Activated naive CD4-positive, alpha-beta T cell treated with anti-CD3 and anti-CD28 coated beads, Interleukin-2, amount 50 U/mL, for 72 hours (primary cell): ENCODE data around the gene TRPM6. TPM values are rescaled to one million over a fixed set of nuclear protein-coding genes. Genes with fewer than 3 reads are reported as not detected.

Experiments used
- ATAC-seq, 2 donors: fragments of 150-1000 bp; cut with Tn5 transposase; 2 replicates each; pipeline ENCODE4 v1.10.0; 2021; ENCODE audit warnings: mild to moderate bottlenecking in 2 of 2, moderate library complexity in 2 of 2
- DNase-seq, 2 donors: peaks; one replicate each; pipeline ENCODE4 v3.0.0; 2021 to 2022; ENCODE audit warnings: low spot score in 2 of 2
- H3K27ac Mint-ChIP-seq, 2 donors: one replicate each; pipeline ENCODE4 v1.8.0; 2022; ENCODE audit warnings: mild to moderate bottlenecking in 2 of 2, mixed read lengths in 2 of 2
- H3K36me3 Mint-ChIP-seq, 2 donors: one replicate each; pipeline ENCODE4 v1.8.0; 2022; ENCODE audit warnings: mixed read lengths in 2 of 2
- H3K9me3 Mint-ChIP-seq, 2 donors: one replicate each; pipeline ENCODE4 v1.8.0; 2022; ENCODE audit warnings: mixed read lengths in 2 of 2
- total RNA-seq, 2 donors: library from RNA; stranded (reverse); gene quantifications; one replicate each; pipeline ENCODE4 v1.2.3, GENCODE V29; 2022

TRPM6 gene
- total RNA-seq, 2 donors from 2014 or later = 0.31 TPM; not detected in 1

DNA sequence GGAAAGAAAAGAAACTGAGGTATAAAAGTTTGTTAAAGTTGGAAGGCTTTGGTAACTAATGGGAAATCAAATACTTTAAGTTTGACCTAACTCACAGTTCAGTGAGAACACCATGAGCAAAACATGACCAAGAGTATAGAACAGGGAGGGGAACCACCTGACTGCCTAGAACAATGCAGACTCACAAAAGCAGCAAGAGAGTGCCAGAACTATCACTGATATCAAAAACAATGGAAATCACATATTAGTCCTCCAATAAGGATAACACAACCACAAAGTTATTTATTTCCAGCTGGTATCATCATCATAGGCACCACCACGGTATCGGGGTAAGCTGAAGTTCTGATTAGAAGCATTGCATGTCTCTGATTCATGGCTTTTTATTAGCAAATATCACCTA lies 77.5 kb downstream of the TRPM6 start:
- no peaks in the 10 kb centered on the region for H3K9me3 Mint-ChIP-seq
- DNase-seq (no peak), ATAC-seq (no peak)
- no peak overlapping the region for H3K27ac Mint-ChIP-seq
- no peaks in the 10 kb centered on the region for H3K36me3 Mint-ChIP-seq

DNA sequence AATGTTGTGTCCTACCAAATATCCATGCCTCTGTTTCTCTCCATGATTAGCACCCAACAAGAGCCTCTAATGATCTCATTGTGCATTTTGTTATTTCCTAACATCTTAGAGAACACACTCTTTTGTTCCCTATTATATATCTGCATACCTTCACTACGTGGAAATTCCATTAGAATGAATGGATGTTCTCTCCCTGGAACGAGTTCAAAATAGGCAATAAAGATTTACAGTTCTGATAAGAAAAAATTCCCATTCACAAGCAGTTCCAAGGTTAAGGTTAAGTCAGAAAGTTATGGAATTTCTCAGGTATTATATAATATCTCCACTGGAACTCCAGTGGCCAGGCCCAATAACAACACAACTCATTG lies 83.7 kb downstream of the TRPM6 start:
- Mint-ChIP-seq H3K27ac (no peak overlapping the region), H3K9me3 (no peaks in the 10 kb centered on the region), H3K36me3 (no peaks in the 10 kb centered on the region)
- ATAC-seq (no peak), DNase-seq (no peak)

DNA sequence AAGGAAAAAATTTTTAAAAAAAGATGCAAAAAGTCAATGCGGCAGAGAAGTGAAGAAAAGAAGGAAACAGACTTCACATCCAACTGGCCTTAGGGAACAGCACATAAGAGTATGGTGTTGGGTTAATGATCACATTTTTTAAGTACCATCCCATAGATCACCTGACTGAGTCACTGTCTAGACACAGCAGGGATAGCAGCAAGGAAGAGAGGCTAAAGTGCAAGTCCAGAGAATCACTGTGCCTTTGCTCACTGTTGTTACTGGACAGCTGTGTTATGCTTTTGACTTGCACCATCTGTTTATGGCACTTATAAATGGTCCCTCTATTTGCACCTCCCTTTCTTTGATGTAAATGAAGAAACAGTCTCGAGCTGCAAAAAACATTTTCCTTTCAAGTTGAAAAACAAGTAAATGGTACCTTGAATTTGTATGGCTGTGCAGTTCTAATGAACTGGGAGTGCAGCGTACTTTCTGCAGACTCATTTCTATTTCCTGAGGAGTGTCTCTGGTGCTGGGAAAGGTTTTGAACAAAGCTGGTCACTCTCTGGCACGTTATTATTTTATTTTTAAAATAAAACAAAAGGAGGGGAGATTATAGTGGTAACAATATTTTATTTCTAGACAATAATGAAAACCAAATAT lies 84.2 kb downstream of the TRPM6 start:
- DNase-seq (no peak), ATAC-seq (no peak)
- H3K36me3 Mint-ChIP-seq = no peaks in the 10 kb centered on the region
- no peaks in the 10 kb centered on the region for H3K9me3 Mint-ChIP-seq
- H3K27ac Mint-ChIP-seq = no peak overlapping the region

DNA sequence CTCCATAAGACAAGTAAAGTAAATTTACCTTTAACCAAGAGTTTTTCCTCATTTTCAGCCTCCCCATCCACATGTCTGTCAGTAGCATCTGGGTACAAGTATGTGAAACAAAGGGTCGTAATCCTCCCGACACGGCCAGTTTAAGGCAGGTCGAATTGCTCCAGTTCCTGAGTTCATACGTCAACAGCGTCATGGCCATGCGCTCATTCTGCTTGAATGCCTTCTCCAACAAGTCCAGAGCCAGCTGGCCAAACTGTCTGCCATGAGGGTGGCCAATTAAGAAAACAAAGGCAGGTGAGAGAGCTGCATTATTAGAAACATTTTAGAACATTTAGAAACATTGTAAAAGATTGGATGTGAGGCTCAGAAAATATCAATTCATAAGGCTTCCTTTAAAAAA lies 87.5 kb downstream of the TRPM6 start:
- Mint-ChIP-seq H3K36me3 (no peaks in the 10 kb centered on the region), H3K9me3 (no peaks in the 10 kb centered on the region)
- no peak for ATAC-seq

GRCh38 chr9:74795803-74796202 lies 91.9 kb downstream of the TRPM6 start:
- Mint-ChIP-seq H3K9me3 (no peaks in the 10 kb centered on the region), H3K36me3 (no peaks in the 10 kb centered on the region), H3K27ac (no peak overlapping the region)
- no peak for ATAC-seq
- no peak for DNase-seq

More for the DNA sequence above, 87.5 kb downstream of the TRPM6 start:
- H3K27ac Mint-ChIP-seq = no peak overlapping the region
- DNase-seq = no peak

DNA sequence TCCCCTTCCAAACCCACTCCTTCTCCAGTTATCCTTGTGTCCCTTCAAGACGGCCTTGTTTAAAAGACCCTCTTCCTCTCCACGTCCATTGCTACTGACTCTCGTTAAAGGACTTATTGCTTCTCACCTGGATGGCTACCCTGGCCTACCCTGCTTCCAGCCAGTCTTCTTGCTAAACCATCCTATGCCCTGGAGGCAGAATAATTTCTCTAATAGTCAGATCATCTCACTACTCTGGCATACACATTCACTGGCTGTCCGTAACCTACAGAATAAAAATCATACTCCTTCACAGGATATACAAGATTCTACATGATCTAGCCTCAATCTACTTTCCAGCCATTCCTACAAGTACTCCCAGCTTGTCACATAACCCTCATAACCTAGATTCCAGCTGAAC lies 92.6 kb downstream of the TRPM6 start:
- DNase-seq (no peak), ATAC-seq (no peak)
- H3K36me3 Mint-ChIP-seq = no peaks in the 10 kb centered on the region

DNA sequence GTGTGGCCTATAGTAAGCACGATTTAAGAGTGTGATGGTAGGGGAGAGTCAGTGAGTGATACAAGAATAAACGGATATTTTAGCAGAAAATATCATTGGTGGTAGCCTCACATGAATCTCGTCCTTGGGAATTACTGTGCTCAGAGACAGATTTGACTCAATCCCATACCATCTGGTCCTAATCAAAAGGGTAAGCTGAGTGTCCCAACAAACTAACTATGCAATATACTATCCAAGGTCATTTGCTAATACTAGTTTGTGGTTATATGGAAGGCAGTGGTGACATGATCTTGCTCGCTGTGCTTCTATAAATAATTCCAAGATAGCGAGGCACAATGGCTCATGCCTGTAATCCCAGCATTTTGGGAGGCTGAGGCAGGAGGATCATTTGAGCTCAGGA lies 103.2 kb downstream of the TRPM6 start:
- Mint-ChIP-seq H3K36me3 (no peaks in the 10 kb centered on the region), H3K27ac (no peak overlapping the region), H3K9me3 (no peaks in the 10 kb centered on the region)
- ATAC-seq (no peak), DNase-seq (no peak)

More for the DNA sequence above, 92.6 kb downstream of the TRPM6 start:
- H3K27ac Mint-ChIP-seq = no peak overlapping the region
- no peaks in the 10 kb centered on the region for H3K9me3 Mint-ChIP-seq

GRCh38 chr9:74783408-74783807 lies 104.3 kb downstream of the TRPM6 start:
- no peaks in the 10 kb centered on the region for H3K9me3 Mint-ChIP-seq
- no peak for ATAC-seq
- no peaks in the 10 kb centered on the region for H3K36me3 Mint-ChIP-seq
- H3K27ac Mint-ChIP-seq = no peak overlapping the region
- no peak for DNase-seq

DNA sequence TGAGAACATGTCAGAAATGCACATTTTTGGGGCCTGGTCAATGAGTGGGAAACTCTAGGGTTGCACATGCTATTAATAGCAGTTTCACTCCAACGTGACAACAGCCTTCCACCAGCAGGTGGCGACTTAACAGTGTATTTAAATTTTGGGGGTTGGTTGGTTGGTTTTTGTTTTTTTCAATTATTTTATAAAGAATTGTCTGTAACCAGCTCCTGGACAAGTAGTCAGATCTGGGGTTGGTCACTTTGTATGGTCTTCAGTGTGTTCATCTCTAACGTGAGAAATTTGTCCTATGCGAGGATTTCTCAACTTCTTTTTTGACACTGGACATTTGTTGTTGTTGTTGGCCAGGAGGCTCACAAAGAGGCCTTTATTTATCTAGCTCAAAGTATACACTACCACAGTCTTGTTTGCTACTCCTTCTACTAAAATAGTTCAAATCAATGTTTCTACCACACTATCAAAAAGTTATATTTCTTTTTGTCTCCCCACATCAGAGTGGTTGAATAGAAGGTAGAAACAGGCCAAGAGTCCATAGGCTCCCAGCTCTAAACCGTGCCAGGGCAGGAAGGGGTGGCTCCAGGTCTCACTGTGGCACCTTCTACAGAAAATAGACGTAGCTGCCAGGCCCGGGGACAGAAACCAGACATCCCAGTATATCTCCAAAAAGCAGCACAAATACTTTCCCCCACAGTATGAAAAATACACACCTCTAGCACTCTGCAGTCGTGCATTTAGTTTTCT lies 110.4 kb downstream of the TRPM6 start:
- no peak overlapping the region for H3K27ac Mint-ChIP-seq
- no peaks in the 10 kb centered on the region for H3K9me3 Mint-ChIP-seq
- peak; percentile 32 to 41 for ATAC-seq
- H3K36me3 Mint-ChIP-seq = no peaks in the 10 kb centered on the region
- peak in 1 of 2 donors; percentile 71 for DNase-seq

DNA sequence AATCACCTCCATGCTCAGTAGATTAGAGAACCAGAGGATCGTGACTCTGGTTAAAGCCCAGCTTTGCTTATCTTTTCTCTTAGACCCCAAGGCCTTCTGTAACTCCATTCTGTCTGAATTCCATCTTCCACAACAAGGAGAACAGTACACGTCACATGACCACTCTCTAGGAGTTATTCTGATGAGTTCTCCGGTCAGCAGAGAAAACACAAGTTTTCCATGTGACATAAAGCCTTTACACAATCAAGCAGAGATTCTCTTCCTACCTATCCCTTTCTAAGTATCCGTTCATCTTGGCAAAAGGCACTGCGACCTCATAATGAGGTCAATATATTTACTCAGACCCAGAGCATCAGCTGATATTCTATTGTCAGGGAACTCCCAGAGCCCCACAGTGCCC lies 112.3 kb downstream of the TRPM6 start:
- no peak overlapping the region for H3K27ac Mint-ChIP-seq
- no peak for ATAC-seq
- H3K36me3 Mint-ChIP-seq = peaks cover 0 to 7% of the 10 kb centered on the region in 2 donors
- peaks cover 0 to 6% of the 10 kb centered on the region in 2 donors for H3K9me3 Mint-ChIP-seq
- DNase-seq = no peak

DNA sequence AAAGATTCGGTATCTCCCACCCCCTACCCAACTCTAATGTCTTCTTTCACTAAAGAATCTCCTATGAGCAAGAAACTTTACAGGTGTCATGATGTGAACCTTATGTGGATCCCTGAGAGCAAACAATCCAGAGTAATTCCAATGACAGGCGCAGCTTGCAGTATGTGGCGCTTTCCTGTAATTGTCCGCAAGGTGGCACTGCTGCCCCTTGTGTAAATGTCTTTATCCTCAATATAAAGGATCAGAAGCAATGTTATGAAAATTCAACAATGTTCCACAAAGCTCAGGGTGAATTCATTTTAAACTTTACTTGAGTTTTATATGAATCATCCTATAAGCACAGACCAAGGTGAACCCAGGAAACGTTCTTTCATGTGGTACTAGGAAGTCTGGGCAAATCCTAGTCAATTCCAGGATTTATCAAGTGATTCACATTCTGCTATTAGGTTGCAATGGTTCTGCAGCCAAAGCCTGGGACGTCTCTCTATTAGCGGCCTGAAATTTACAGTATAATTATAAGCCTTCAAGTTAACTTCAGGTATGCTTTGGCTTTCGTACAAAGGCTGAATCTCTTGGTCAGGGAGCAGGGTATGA lies 113.7 kb downstream of the TRPM6 start:
- H3K9me3 Mint-ChIP-seq = peaks cover 0 to 6% of the 10 kb centered on the region in 2 donors
- peak; percentile 43 to 62 for ATAC-seq
- peaks cover 0 to 7% of the 10 kb centered on the region in 2 donors for H3K36me3 Mint-ChIP-seq
- DNase-seq = peak in 1 of 2 donors; percentile 64
- no peak overlapping the region for H3K27ac Mint-ChIP-seq

DNA sequence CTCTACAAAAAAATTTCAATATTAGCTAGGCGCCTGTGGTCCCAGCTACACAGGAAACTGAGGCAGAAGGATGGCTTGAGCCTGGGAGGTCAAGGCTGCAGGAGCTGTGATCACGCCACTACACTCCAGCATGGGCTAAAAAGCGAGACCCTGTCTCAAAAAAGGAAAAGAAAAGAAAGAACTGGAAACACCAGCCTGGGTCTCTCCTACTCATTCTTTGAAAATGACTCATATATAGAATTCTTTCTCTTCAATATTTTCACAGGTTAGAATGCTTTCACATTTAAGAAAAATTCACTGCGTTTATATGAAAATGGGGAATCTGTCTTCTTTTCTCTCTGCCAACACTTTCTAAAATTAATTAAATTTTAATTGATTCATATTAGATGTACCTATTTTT lies 115.6 kb downstream of the TRPM6 start:
- Mint-ChIP-seq H3K36me3 (peaks cover 0 to 7% of the 10 kb centered on the region in 2 donors), H3K27ac (peak overlapping the region; percentile 12 to 53), H3K9me3 (peaks cover 0 to 6% of the 10 kb centered on the region in 2 donors)
- peak; percentile 71 to 85 for ATAC-seq
- DNase-seq = no peak

DNA sequence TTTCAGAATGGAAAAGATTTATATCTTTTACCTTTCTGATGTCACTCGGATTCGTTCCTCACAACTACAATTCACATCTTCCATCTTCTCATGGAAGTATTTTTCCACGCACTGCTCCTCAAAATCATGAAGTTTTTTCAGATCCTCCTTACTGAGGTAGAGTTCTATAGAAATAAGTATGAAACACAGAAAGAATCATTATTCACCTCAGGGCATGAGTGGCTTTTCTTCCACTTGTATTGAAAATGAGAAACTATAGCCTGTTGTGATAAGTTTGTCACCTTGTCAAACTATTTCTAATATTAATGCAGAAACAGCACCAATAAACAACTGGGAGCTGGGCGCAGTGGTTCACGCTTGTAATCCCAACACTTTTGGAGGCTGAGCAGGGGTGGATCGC lies 116.0 kb downstream of the TRPM6 start:
- Mint-ChIP-seq H3K27ac (peak overlapping the region; percentile 12 to 53), H3K36me3 (peaks cover 0 to 7% of the 10 kb centered on the region in 2 donors), H3K9me3 (peaks cover 0 to 6% of the 10 kb centered on the region in 2 donors)
- peak; percentile 45 to 63 for ATAC-seq
- DNase-seq = no peak

DNA sequence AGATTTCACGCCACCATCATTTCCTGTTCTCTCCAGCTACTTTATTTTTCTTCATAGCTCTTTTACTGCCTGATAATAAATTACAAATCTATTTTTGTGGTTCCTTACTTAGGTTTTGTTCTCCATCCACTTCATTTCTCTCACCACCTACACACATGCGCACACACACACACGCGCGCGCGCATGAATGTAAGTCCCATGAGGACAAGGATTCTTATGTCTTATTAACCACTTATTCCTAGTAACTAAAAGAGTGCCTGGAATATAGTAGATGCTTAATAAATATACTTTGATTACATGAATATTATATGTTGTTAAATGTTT lies 116.5 kb downstream of the TRPM6 start:
- ATAC-seq (peak in 1 of 2 donors; percentile 10), DNase-seq (no peak)
- peak overlapping the region; percentile 12 to 19 for H3K27ac Mint-ChIP-seq
- peaks cover 0 to 7% of the 10 kb centered on the region in 2 donors for H3K36me3 Mint-ChIP-seq
- peaks cover 0 to 6% of the 10 kb centered on the region in 2 donors for H3K9me3 Mint-ChIP-seq

DNA sequence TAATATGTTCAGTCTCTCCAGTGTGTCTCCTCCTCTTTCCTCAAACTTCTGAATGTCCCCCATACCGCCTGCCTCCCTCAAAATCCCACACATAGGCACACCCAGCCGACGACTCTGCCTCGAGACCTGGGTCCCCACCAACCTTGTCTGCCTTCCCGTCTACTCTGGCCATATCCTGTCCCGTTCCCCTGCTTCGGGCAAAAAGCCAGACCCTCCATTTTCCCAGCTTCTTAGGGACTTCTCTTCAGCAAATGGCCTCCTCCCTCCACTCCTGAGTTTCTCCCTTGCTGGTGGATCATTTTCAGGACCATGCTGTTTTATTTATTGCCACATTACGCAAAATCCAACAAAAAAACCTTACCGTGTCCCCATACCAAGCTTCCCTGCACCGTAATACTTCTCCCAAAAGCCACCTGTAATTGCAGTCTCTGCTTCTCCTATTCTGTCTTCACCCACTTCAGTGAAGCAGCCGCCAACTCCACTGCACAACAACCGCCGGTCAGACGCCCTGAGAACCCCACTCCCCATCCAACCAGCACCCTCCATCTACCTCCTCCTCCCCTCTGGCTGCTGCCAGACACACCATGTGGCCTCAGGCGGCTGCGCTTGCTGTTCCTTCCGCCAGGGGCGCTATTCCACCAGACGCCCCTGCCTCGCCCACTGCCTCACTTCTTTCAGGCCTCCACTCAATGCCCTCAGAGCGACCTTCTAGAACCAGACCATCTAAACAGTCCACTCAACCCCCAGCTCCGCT lies 117.0 kb downstream of the TRPM6 start:
- peak overlapping the region; percentile 12 to 19 for H3K27ac Mint-ChIP-seq

DNA sequence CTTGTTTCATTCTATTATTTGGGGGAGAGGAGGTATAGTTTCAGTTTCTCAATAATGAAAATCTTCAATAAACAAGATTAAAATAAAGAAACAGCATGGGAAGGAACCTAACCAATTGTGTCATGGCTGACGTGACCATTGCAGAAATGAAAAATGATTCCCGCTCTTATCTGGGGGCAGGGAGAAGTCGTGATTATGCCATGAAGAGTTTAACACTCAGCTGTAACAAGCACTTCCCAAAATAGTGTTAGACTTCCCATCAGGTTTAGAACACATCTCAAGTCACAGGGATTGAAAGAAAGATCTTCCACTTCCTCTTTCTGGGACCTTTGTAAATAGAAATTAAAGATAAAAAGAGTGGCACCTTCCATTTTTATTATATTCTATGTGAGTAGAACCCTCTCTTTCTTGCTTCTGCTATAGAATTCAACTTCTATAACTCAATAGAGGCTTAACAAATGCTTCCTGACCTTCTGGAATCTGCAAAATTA lies 122.2 kb downstream of the TRPM6 start:
- no peaks in the 10 kb centered on the region for H3K9me3 Mint-ChIP-seq
- no peak overlapping the region for H3K27ac Mint-ChIP-seq
- DNase-seq (no peak), ATAC-seq (no peak)
- H3K36me3 Mint-ChIP-seq = no peaks in the 10 kb centered on the region

More for the DNA sequence above, 117.0 kb downstream of the TRPM6 start:
- ATAC-seq (peak in 1 of 2 donors; percentile 69), DNase-seq (peak in 1 of 2 donors; percentile 30)
- H3K9me3 Mint-ChIP-seq = peaks cover 0 to 6% of the 10 kb centered on the region in 2 donors
- H3K36me3 Mint-ChIP-seq = peaks cover 0 to 7% of the 10 kb centered on the region in 2 donors

DNA sequence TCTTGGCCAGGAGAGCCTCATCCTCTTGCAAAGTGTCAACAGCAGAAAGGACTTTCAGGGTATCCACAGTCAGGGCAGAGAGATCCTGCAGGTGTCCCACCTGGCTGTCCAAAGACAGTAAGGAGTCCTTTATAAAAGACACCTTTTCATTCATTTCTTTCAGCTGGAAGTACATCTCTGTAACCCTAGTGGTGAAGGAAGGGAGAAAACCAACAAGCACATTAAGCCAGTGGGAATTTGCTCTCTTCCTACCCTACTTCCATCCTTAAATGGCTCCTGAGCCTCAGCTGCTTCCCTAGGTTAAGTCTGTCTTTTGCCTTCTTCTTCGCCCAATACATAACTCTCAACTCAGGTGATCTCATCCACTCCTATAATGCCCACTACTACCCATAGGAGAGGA lies 124.8 kb downstream of the TRPM6 start:
- Mint-ChIP-seq H3K27ac (no peak overlapping the region), H3K36me3 (no peaks in the 10 kb centered on the region), H3K9me3 (no peaks in the 10 kb centered on the region)
- ATAC-seq (no peak), DNase-seq (no peak)
